Activated CD4-positive, alpha-beta memory T cell treated with anti-CD3 and anti-CD28 coated beads for 36 hours (primary cell): ENCODE results near the gene FBLN1. TPM values are rescaled to one million over a fixed set of nuclear protein-coding genes. Genes with fewer than 3 reads are reported as not detected.

Source experiments
- CTCF ChIA-PET: fragments of 350-600 bp; sonication (Branson Sonifier 250); formaldehyde crosslinking; loops from one replicate; lab custom pipeline; 2021; ENCODE audit warnings: antibody characterized with exemption, inconsistent platforms; lab: Charles Lee
- POLR2A ChIA-PET: fragments of 350-600 bp; sonication (Branson Sonifier 250); formaldehyde crosslinking; loops from one replicate; lab custom pipeline; 2021; ENCODE audit warnings: antibody characterized with exemption; lab: Charles Lee
- DNase-seq: peaks from one replicate; pipeline ENCODE4 v3.0.0-alpha.2; 2020
- H3K27ac Mint-ChIP-seq: one replicate; pipeline ENCODE4 v1.8.0; 2021; ENCODE audit warnings: mixed read lengths
- H3K27me3 Mint-ChIP-seq: one replicate; pipeline ENCODE4 v1.8.0; 2021; ENCODE audit warnings: mixed read lengths
- H3K36me3 Mint-ChIP-seq: one replicate; pipeline ENCODE4 v1.8.0; 2021; ENCODE audit warnings: mixed read lengths
- H3K4me1 Mint-ChIP-seq: one replicate; pipeline ENCODE4 v1.8.0; 2021; ENCODE audit warnings: low read depth, mixed read lengths
- H3K4me3 Mint-ChIP-seq: one replicate; pipeline ENCODE4 v1.8.0; 2021; ENCODE audit warnings: mild to moderate bottlenecking, mixed read lengths
- H3K9me3 Mint-ChIP-seq: one replicate; pipeline ENCODE4 v1.8.0; 2021; ENCODE audit warnings: mixed read lengths
- intact Hi-C: fragments of 100-400 bp; cut with micrococcal nuclease; formaldehyde crosslinking; loops from one replicate; pipeline ENCODE4 v1.15.1; 2023
- total RNA-seq, 2 experiments: library from RNA; stranded (reverse); gene quantifications; one replicate each; pipeline ENCODE4 v1.2.3, GENCODE V29; 2021

Gene FBLN1
- total RNA-seq, 2 experiments from 2014 or later = not detected

DNA sequence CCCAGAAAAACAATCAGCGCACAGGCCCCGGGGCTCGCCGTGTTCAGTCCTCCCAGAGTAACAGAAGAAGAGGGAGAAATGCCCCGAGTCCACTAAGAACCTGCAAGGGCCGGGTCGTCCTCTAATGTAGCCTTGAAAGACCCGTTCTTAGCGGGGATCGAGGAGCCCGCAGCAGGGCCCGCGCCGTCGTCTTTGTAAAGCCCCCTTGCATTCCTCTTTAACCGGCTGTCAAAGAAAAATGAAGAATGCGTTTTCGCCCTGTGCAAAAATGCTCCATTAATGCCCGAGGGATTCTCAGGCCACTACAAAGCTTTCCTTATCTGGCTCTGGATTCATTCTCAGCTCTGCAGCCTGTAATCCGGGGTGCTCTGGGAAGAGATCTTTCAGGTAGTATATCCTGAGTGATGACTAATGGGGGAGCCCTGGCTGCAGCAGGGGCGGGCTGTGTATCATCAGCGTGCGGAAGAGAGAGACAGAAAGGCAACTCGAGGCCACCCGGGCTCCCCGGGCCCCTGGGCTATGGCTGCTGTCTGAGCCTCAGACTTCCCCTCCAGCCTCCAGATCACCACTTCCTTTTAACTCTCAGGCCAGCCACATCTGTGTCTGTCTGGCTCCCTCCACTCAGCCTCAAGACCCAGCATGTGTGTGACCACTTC, 78.2 kb downstream of the FBLN1 start:
- POLR2A ChIA-PET = no interaction called here

DNA sequence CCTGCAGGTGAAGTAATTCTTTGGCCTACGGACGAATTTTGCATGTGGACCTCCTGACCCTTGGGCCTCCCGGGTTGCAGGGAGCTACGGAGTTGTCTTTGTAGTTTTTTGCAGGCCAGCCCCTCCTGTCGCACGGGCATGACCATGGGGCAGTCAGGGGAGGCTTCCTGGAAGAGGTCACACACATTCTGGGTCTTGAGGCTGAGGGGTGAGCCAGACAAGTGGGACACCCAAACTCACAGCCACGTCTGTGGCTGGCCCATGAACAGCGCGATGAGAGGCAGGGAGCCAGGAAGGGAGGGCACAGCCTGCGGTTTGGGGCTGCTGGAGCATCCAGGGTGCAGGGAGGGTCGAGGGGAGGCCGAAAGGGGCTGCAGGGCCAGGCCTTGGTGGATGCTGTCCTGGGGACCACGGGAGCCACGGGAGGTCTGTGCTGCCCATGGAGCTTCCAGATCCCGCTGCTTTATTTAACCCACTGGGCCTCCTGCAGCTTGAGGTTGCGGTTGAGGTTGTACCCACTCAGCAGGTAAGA, 78.9 kb downstream of the FBLN1 start:
- intact Hi-C loops = no loop called here
- Mint-ChIP-seq H3K9me3 (no peaks in the 10 kb centered on the region), H3K4me3 (no peak overlapping the region), H3K4me1 (peaks cover 6% of the 10 kb centered on the region), H3K36me3 (no peaks in the 10 kb centered on the region), H3K27ac (no peak overlapping the region), H3K27me3 (peaks cover 10% of the 10 kb centered on the region)
- no peak for DNase-seq
- ChIA-PET CTCF (interaction anchor here (1.5 kb wide), 1 partner anchor 395 kb away, joined by 4 read pairs; the partner anchor contains the start of gene WNT7B), POLR2A (no interaction called here)

More for the DNA sequence above, 78.2 kb downstream of the FBLN1 start:
- Mint-ChIP-seq H3K27ac (no peak overlapping the region), H3K4me3 (no peak overlapping the region), H3K27me3 (peaks cover 12% of the 10 kb centered on the region), H3K9me3 (no peaks in the 10 kb centered on the region), H3K4me1 (peaks cover 6% of the 10 kb centered on the region), H3K36me3 (no peaks in the 10 kb centered on the region)
- CTCF ChIA-PET = interaction anchor here (1.0 to 1.5 kb wide), 2 partner anchors 389 to 395 kb away, joined by 3 to 4 read pairs; partner anchors contain the start of gene WNT7B
- no peak for DNase-seq
- intact Hi-C loops = no loop called here

DNA sequence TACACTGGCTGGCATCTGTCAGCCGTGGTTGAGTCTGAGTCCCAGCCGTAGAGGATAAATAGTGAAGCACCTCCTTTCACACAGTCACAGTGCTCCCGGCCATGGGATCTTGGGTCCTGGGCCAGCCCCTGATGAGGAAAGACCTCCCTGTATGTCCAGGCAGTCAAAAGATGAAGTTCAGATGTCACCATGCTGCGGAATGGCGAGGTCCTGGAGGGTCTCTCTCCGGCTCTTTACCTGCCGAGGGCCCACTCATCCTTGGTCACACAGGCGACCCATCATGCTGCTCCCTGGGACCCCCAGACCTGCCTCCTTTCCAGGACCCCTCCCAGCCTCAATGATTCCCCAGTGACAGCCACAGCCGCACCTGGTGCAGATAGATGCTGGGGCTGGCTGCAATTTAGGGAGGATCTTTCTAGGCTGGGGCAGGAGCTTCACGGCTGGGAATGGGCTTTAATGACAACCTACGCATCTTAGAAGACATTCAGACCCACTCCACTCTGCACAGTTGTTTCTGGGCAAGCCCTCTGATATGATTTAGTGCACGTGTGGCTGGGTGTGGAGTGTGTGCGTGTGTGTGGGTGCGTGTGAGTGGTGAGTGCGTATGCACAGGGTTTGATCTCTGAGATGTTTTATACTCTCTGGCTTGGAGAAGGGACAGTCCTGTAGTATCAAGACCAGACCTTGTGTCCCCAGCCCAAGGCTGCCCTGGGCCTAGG, 79.7 kb downstream of the FBLN1 start:
- Mint-ChIP-seq H3K27ac (no peak overlapping the region), H3K4me3 (no peak overlapping the region), H3K9me3 (no peaks in the 10 kb centered on the region), H3K27me3 (peaks cover 6% of the 10 kb centered on the region), H3K36me3 (no peaks in the 10 kb centered on the region), H3K4me1 (peaks cover 6% of the 10 kb centered on the region)
- POLR2A ChIA-PET = no interaction called here
- DNase-seq = no peak
- CTCF ChIA-PET = no interaction called here
- intact Hi-C loops = no loop called here

DNA sequence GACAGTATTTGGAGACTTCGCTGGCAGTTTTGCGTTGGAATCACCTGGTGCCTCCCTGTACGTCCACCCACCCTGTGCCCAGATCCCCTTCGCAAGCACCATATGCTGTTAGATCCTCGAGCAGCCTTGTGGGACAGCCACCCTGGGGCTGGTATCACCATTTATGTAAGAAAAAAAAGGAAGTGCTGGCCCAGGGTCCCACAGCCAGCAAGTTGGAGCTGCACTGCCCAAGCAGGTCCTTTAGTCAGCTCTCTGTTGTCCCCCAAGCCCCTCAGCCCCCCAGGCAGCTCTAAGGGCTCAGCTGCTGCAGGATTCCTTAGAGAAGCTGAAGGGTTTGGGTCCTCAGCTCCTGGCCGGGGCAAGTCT, 80.3 kb downstream of the FBLN1 start:
- Mint-ChIP-seq H3K27me3 (peaks cover 7% of the 10 kb centered on the region), H3K36me3 (no peaks in the 10 kb centered on the region), H3K9me3 (no peaks in the 10 kb centered on the region), H3K27ac (no peak overlapping the region), H3K4me1 (peaks cover 6% of the 10 kb centered on the region), H3K4me3 (no peak overlapping the region)
- intact Hi-C loops = no loop called here
- ChIA-PET POLR2A (no interaction called here), CTCF (no interaction called here)
- no peak for DNase-seq

DNA sequence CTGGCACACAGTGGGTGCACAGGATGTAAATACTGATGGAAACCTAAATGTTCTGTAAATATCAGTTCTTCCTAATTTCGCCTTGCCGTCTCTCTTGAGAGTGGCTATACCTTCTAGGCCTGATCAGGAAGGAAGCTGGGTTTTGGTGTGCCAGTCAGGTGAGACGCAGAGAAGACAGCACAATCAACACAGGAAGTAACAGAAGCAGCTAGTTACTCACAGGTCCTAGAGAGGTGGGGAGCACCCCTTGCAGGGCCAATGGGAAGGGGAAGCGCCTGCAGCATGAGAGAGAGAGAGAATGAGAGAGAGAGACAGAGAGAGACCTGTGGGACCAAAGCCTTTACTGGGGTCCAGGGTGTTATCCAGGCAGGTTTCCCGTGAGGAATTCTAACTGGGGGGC, 80.8 kb downstream of the FBLN1 start:
- intact Hi-C loops = no loop called here
- no peaks in the 10 kb centered on the region for H3K9me3 Mint-ChIP-seq
- CTCF ChIA-PET = no interaction called here
- H3K36me3 Mint-ChIP-seq = no peaks in the 10 kb centered on the region
- no peak for DNase-seq
- POLR2A ChIA-PET = no interaction called here
- peaks cover 6% of the 10 kb centered on the region for H3K27me3 Mint-ChIP-seq
- H3K27ac Mint-ChIP-seq = no peak overlapping the region
- H3K4me3 Mint-ChIP-seq = no peak overlapping the region
- peaks cover 6% of the 10 kb centered on the region for H3K4me1 Mint-ChIP-seq

DNA sequence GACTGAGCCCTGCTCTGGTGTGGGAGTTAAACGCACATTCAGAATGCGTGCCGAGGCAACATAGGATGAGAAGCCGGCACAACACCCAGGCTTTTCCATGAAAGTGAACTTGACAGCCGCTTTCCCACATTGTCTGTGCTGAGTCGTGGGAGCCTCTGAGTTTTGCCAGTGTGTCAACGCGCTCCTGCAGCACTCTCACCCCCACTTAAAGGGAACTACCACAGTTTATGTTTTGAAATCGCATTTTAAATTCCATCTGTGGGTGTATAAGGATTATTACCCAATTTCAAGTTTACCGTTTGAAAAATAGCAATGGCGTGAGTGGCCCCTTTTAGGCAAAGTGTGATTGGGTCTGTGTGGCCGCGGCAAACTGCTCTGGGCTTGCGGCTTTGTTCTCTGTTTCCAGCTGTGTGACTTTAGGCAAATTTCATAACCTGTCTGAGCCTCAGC, 81.5 kb downstream of the FBLN1 start:
- DNase-seq = no peak
- Mint-ChIP-seq H3K4me1 (peaks cover 6% of the 10 kb centered on the region), H3K4me3 (no peak overlapping the region), H3K27me3 (peaks cover 6% of the 10 kb centered on the region), H3K9me3 (no peaks in the 10 kb centered on the region), H3K36me3 (no peaks in the 10 kb centered on the region), H3K27ac (no peak overlapping the region)
- ChIA-PET CTCF (no interaction called here), POLR2A (no interaction called here)
- intact Hi-C loops = no loop called here

DNA sequence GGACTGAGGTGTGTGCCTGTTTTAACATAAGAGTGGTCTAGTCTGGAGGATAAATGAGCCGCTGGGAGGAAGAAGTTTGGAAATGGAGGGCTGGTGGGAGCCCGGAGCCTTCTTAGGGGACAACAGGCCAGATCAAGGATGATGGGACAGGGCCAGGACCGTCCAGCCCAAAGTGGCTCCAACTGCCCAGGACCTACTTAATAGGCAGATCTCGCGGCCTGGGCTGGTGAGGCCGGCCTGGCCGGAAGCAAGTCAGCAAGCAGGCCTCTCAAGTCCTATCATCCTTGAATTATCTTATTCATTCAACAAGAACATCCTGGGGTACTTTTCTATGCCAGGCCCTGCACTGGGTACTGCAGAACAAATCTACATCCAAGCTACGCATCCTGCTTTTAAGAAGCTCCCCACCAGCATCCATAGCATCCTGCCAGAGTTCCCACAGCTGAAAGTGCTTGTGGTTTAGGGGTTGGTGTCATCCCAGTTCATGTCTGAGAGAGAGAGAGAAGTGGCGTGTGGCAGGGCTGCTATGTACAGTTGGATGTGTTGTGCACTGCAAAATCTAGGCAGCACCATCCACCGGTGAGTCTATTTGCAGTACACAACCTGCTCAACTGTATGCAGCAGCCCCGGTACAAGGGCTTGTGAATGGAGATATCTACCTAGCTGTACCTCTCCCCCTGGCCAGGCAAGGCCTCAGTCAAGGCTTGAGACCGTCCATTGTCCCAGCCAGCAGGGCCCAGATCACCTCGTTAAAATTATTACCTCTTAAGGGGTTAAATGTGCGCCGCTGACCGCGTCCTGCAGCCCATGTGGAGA, 82.1 kb downstream of the FBLN1 start:
- Mint-ChIP-seq H3K4me3 (no peak overlapping the region), H3K27me3 (peaks cover 6% of the 10 kb centered on the region), H3K4me1 (peaks cover 6% of the 10 kb centered on the region), H3K9me3 (no peaks in the 10 kb centered on the region), H3K27ac (no peak overlapping the region), H3K36me3 (no peaks in the 10 kb centered on the region)
- DNase-seq = no peak
- CTCF ChIA-PET = no interaction called here
- POLR2A ChIA-PET = no interaction called here
- intact Hi-C loops = no loop called here

DNA sequence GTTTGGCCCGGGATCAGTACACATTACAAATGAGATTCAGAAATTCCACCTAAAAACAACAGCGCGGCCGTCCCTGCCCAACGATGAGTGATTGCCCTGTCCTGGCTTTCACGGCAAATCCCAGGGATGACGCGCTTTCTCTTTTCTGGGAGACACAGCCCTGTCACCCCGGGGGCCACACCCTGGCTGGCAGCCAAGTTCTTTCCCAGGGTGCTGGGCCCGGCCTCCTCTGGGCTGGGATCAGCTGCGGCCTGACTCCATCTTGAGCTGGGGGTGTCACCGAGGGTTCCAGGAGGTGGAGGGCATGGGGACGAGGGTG, 82.7 kb downstream of the FBLN1 start:
- intact Hi-C loops = no loop called here
- H3K9me3 Mint-ChIP-seq = no peaks in the 10 kb centered on the region
- H3K36me3 Mint-ChIP-seq = no peaks in the 10 kb centered on the region
- DNase-seq = no peak
- peaks cover 6% of the 10 kb centered on the region for H3K27me3 Mint-ChIP-seq
- H3K4me1 Mint-ChIP-seq = peaks cover 6% of the 10 kb centered on the region
- H3K4me3 Mint-ChIP-seq = no peak overlapping the region
- ChIA-PET POLR2A (no interaction called here), CTCF (no interaction called here)
- H3K27ac Mint-ChIP-seq = no peak overlapping the region

DNA sequence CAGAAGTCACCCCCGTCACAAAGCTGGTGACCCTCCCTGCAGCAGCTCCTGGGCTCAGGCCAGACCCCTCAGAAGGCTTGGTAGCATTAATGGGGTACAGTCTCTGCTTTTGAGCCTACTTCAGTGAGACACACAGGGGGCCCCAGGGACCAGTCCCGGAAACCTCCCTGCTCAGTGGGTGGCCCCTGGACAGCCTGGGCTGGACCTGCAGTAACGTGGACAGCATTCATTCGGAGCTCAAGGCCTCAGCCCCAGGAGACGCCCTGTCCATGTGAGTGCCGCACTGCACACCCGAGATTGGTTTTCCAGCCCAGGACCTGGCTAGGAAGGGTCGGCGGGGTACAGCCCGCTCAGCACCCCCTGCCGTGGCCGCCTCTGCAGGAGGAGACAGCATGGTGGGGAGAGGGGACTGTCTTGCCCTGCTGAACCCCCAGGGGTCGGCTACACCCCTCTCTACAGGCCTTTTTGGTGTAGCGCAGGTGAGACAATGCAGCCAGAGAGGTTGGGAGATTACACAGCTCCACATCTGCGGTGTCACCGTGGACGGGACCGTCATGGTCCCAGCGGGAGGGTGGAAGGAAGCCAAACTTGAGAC, 83.4 kb downstream of the FBLN1 start:
- intact Hi-C loops = no loop called here
- POLR2A ChIA-PET = no interaction called here

DNA sequence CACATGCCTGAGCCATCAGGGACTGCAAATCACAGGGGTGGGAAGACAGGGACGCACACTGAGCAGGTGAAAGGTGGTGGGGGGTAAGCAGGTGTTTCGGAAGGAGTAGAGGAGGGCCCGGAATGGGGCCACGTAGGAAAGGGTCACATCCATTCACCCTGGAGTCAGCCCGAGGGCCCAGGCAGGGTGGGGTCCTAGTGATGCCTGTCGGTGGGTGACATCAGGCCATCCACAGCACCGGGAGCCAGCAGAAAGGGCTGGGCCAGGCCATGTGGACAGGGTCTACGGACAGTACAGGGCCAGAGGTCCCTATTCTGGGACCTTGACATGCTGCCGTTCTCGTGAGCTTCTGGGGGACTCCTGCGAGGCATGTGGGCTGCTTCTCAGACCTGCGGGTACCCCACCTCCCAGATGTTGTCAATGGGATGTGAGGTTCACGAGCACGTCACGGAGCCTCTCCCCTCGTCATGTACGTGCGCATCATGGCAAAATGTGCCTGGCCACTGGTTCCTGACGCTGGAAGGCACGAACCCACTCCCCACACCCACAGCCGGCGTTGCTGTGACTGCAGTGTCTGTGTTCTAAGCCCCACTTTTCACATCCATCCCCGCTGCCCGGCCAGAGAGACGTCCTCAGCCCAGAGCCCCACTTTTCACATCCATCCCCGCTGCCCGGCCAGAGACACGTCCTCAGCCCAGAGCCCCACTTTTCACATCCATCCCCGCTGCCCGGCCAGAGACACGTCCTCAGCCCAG, 84.1 kb downstream of the FBLN1 start:
- intact Hi-C loops = no loop called here
- POLR2A ChIA-PET = no interaction called here
- Mint-ChIP-seq H3K4me1 (peaks cover 6% of the 10 kb centered on the region), H3K36me3 (no peaks in the 10 kb centered on the region), H3K27ac (no peak overlapping the region), H3K4me3 (no peak overlapping the region), H3K27me3 (peaks cover 6% of the 10 kb centered on the region), H3K9me3 (no peaks in the 10 kb centered on the region)
- CTCF ChIA-PET = no interaction called here
- no peak for DNase-seq

More for the DNA sequence above, 83.4 kb downstream of the FBLN1 start:
- Mint-ChIP-seq H3K9me3 (no peaks in the 10 kb centered on the region), H3K4me3 (no peak overlapping the region), H3K27ac (no peak overlapping the region), H3K4me1 (peaks cover 6% of the 10 kb centered on the region), H3K27me3 (peaks cover 6% of the 10 kb centered on the region), H3K36me3 (no peaks in the 10 kb centered on the region)
- CTCF ChIA-PET = no interaction called here
- DNase-seq = no peak

DNA sequence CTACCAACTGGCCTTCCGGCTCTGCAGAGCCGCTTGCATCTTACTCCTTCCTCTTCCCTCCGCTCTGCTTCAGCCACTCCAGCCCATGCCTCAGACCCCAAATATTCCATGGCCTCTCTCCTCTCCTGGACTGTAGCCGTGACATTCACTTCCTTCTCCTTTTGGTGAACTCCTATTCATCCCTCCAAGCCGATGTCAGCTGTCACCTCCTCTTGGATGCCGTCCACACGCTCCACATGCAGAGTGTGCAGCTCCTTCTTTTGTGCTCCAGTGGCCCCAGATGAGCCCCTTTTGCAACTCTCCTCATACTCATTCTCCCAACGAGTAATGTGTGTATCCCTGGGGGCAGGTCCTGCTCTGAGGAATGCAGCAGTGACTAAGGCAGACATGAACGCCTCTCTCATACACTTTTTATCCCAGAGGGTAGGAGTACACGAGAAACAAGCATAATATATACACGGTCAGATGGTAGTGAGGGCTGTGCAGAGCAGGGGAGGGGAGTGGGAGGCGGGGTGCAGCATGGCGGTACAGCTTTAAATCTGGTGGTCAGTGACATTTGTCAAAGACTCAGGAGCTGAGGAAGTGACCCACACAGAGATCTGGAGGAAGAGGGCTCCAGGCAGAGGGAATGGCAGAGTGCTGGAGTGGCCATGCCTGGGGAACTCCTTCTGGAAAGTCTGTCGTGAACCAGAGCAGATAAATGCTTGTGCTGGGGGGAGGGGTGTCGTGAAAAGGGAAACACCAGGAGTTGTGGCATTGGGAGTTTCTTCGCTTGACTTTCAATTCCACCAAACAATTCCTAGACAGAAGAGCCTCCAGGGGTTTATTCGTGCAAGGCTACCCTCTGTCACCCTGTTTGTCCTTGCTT, 85.2 kb downstream of the FBLN1 start:
- ChIA-PET POLR2A (no interaction called here), CTCF (no interaction called here)
- Mint-ChIP-seq H3K27me3 (peaks cover 6% of the 10 kb centered on the region), H3K36me3 (no peaks in the 10 kb centered on the region), H3K27ac (no peak overlapping the region), H3K4me1 (peaks cover 6% of the 10 kb centered on the region), H3K4me3 (no peak overlapping the region), H3K9me3 (no peaks in the 10 kb centered on the region)
- DNase-seq = no peak
- intact Hi-C loops = no loop called here
